GM19193 (cell line): ENCODE results near the gene ABLIM3.

ENCODE experiments used
- POLR2A ChIP-seq: IDR thresholded peaks from 4 replicates; pipeline ENCODE4 v1.6.1; 2011; ENCODE audit not compliant: insufficient read depth, insufficient read length; ENCODE audit errors: extremely low read depth

Gene ABLIM3

GRCh38 chr5:149257889-149258705 is 116.8 kb downstream of the ABLIM3 start:
- no peak for TF ChIP-seq POLR2A

- TF ChIP-seq POLR2A: no peak
Observed at GRCh38 chr5:149260761-149261160, 119.5 kb downstream of the ABLIM3 start.

GRCh38 chr5:149261246-149261645 is 120.0 kb downstream of the ABLIM3 start:
- no peak for TF ChIP-seq POLR2A

- TF ChIP-seq POLR2A: no peak
Observed at GRCh38 chr5:149262315-149262714, 121.0 kb downstream of the ABLIM3 start.

GRCh38 chr5:149264439-149265067 is 123.3 kb downstream of the ABLIM3 start:
- no peak for TF ChIP-seq POLR2A

GRCh38 chr5:149265068-149265465 is 123.8 kb downstream of the ABLIM3 start:
- no peak for TF ChIP-seq POLR2A

GRCh38 chr5:149265597-149265996 is 124.3 kb downstream of the ABLIM3 start:
- TF ChIP-seq POLR2A: no peak

- TF ChIP-seq POLR2A: no peak
Observed at GRCh38 chr5:149267241-149267973, 126.1 kb downstream of the ABLIM3 start.

GRCh38 chr5:149268928-149269557 is 127.8 kb downstream of the ABLIM3 start:
- TF ChIP-seq POLR2A: no peak

GRCh38 chr5:149271195-149271715 is 130.0 kb downstream of the ABLIM3 start:
- TF ChIP-seq POLR2A: no peak

- no peak for TF ChIP-seq POLR2A
Observed at GRCh38 chr5:149271716-149272563, 130.6 kb downstream of the ABLIM3 start, which contains the start of gene AFAP1L1. TSS of gene AFAP1L1 (plus strand) at chr5:149271859. CDS start at chr5:149271969, 110 bp downstream.

GRCh38 chr5:149273237-149273636 is 131.9 kb downstream of the ABLIM3 start:
- no peak for TF ChIP-seq POLR2A

GRCh38 chr5:149273950-149274349 is 132.7 kb downstream of the ABLIM3 start:
- TF ChIP-seq POLR2A: no peak

- TF ChIP-seq POLR2A: no peak
Observed at GRCh38 chr5:149274939-149275338, 133.6 kb downstream of the ABLIM3 start.

- TF ChIP-seq POLR2A: no peak
Observed at GRCh38 chr5:149277801-149278200, 136.5 kb downstream of the ABLIM3 start.
